ENCODE measurements around the gene A3GALT2.

A3GALT2 gene

GRCh38 chr1:33282791-33283190, 38.1 kb downstream of the A3GALT2 start:
- no peak for DNase-seq (ENCODE audit: low read depth)
- TF ChIP-seq, protein P1, sequence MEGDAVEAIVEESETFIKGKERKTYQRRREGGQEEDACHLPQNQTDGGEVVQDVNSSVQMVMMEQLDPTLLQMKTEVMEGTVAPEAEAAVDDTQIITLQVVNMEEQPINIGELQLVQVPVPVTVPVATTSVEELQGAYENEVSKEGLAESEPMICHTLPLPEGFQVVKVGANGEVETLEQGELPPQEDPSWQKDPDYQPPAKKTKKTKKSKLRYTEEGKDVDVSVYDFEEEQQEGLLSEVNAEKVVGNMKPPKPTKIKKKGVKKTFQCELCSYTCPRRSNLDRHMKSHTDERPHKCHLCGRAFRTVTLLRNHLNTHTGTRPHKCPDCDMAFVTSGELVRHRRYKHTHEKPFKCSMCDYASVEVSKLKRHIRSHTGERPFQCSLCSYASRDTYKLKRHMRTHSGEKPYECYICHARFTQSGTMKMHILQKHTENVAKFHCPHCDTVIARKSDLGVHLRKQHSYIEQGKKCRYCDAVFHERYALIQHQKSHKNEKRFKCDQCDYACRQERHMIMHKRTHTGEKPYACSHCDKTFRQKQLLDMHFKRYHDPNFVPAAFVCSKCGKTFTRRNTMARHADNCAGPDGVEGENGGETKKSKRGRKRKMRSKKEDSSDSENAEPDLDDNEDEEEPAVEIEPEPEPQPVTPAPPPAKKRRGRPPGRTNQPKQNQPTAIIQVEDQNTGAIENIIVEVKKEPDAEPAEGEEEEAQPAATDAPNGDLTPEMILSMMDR (conservative IDR thresholded peaks at IDR 0.05; ENCODE audit: control insufficient read depth, insufficient read depth, low read depth, low read length) = no peak
- H3K4me3 ChIP-seq (ENCODE audit: control insufficient read depth, low read depth, low read length) = no peak overlapping the region

- H3K4me3 ChIP-seq (ENCODE audit: control insufficient read depth, low read depth, low read length) = no peak overlapping the region
- no peak for DNase-seq (ENCODE audit: low read depth)
- TF ChIP-seq, protein P1 (conservative IDR thresholded peaks at IDR 0.05; ENCODE audit: control insufficient read depth, insufficient read depth, low read depth, low read length) = no peak
Observed at GRCh38 chr1:33281554-33282303, 39.2 kb downstream of the A3GALT2 start.

DNA sequence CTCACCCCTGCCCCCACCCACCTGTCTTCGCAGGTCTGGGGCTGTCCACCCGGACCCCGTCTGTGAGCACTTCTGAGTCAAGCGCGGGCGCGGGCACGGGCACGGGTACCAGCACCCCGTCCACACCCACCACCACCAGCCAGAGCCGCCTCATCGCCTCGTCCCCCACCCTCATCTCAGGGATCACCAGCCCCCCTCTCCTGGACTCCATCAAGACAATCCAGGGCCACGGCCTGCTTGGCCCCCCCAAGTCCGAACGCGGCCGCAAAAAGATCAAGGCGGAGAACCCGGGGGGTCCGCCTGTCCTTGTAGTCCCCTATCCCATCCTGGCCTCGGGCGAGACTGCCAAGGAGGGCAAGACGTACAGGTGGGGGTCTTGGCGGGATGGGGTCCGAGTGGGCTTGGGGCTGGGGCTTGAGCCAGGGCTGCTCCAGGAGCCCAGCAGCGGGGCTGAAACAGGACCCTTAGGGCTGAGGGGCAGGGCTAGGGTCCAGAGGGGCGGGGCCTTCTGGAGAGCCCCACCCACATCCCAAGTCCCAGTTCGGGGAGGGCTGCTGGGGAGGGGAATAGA, 40.7 kb downstream of the A3GALT2 start:
- TF ChIP-seq, protein P1 (conservative IDR thresholded peaks at IDR 0.05; ENCODE audit: control insufficient read depth, insufficient read depth, low read depth, low read length) = no peak
- DNase-seq (ENCODE audit: low read depth) = no peak
- H3K4me3 ChIP-seq (ENCODE audit: control insufficient read depth, low read depth, low read length) = no peak overlapping the region

DNA sequence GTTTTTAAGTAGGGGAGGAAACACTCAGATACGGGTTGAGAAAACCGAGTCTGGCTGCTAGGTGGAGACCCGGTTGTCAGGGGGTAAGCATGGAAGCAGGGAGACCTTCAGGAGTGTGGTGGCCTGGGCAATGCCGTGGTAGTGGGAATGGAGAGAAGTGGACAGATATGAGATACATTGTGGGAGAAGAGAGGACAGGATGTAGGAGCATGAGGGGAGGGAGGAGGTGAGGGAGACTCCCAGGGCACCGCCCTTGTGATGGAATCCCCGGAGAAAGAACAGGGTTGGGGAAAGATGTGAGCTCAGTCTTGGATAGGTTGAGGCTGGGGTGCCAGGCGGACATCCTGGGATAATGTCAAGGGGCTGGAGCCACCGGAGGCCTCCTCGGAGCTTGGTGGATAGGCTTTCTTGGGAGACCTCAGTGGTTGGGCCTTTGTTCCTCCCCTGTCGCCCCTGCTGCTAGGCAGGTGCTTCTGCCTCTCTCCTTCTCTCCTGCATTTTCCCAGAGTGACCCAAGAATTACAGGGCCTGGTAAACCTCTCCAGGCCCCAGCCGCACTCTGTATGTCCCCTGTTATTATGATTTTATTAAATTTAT, 43.3 kb downstream of the A3GALT2 start:
- TF ChIP-seq, protein P1 (conservative IDR thresholded peaks at IDR 0.05; ENCODE audit: control insufficient read depth, insufficient read depth, low read depth, low read length) = no peak
- DNase-seq (ENCODE audit: low read depth) = no peak
- H3K4me3 ChIP-seq (ENCODE audit: control insufficient read depth, low read depth, low read length) = no peak overlapping the region

DNA sequence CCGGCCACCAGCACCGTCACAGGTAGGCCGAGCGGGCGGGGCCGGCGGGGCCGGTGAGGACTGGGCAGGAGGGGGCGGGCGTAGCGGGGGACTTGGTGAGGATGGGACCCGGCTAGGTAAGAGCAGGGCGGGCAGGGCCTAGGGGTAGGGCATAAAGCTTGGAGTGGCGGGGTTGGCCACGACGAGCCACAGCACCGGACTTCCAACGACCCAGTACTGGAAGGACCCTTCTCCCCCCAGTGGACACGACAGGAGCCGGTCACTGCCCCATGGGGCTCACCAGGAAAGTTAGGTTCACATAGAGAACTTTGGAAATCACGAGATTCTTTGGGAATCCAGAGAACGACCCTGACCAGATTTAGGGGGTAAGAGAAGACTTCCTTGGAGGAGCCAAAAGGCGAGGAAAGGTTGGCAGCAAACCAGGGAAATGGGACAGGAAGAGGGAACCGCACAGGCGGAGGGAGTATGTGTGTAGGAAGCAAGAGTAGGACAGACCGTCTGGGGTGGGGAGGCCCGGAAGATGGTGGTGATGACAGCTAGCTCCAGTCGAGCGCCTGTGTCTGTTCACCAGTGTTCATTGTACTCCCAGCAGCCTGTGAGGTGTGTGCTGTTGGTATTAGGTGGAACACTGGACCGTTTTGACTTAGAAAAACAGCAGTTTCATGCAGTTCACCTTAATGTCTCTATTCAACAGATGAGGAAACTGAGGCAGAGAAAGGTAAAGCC, 44.2 kb downstream of the A3GALT2 start:
- TF ChIP-seq, protein P1 (conservative IDR thresholded peaks at IDR 0.05; ENCODE audit: control insufficient read depth, insufficient read depth, low read depth, low read length) = no peak
- H3K4me3 ChIP-seq (ENCODE audit: control insufficient read depth, low read depth, low read length) = no peak overlapping the region
- no peak for DNase-seq (ENCODE audit: low read depth)

- DNase-seq (ENCODE audit: low read depth) = no peak
- H3K4me3 ChIP-seq (ENCODE audit: control insufficient read depth, low read depth, low read length) = no peak overlapping the region
- TF ChIP-seq, protein P1 (conservative IDR thresholded peaks at IDR 0.05; ENCODE audit: control insufficient read depth, insufficient read depth, low read depth, low read length) = no peak
Observed at GRCh38 chr1:33275706-33276572, 45.0 kb downstream of the A3GALT2 start.

Data from fibroblast of mammary gland (primary cell).